HG02798 (cell line): ENCODE results near the gene PRCD.

Source experiments
- ATAC-seq: cut with Tn5 transposase; IDR thresholded peaks from one replicate; pipeline ENCODE4 v1.9.1; 2021; ENCODE audit warnings: mild to moderate bottlenecking; ENCODE audit not compliant: unreplicated experiment, poor library complexity

The PRCD gene

GRCh38 chr17:76586741-76587487, 47.1 kb downstream of the PRCD start:
- no peak for ATAC-seq

GRCh38 chr17:76588182-76588581, 48.3 kb downstream of the PRCD start:
- no peak for ATAC-seq

- ATAC-seq, result no peak
These were observed 53.6 kb downstream of the PRCD start for GRCh38 chr17:76593384-76593826.

GRCh38 chr17:76593959-76594358, 54.1 kb downstream of the PRCD start:
- ATAC-seq, result no peak

- ATAC-seq, result no peak
These were observed 54.8 kb downstream of the PRCD start for GRCh38 chr17:76594690-76595089.
